ENCODE results near the gene PLCB1. TPM values are rescaled to one million over a fixed set of nuclear protein-coding genes. Genes with fewer than 3 reads are reported as not detected.
A peak's percentile ranks its signal among the peaks of the same experiment; 100 is the strongest.

Gene PLCB1
- total and polyA plus RNA-seq, 2 of the 4 experiments (the other 2 are of a cell fraction): 5.6 to 16.1 TPM

DNA sequence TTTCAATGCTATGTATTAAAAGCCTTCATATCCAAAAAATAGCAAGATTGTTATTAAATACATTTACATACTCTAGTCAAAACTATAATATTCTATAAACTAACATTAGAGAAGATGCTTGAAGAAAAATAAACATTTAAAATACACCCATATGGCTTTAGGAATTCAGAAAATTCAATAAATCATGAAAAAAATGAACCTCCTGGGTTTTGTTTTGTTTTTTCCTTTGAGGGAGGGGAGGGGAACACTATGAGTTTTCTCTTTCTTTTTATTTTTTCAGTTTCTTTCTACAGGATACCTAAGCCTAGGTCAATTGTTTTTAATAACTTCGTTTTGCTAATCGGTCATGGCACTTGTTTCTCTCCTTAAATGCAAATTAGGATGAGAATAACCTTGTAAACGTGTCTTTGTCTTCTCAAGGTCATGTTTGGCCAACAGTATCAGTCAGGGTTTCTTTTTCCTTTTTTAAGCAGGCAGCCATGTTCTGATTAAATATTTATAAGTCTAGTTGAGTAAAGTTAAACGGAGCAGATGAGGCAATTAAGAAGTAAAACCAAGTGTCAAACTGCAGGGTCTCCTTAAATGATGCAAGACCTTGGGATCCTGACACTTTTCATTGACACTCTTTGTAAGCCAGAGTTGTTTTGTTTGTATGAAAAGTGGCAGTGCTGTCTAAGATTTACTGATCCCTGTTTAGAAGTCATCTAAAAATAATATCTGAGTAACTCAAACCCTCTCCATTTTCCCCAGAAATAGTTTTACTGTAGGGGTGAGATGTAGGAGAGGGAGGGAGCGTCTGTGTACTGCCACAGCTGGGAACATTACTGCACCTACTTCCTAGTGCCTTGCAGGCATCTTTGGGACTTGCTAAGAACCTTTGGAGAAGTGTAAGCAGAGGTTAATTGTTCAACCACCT lies 392.3 kb downstream of the PLCB1 start:
- H2BK5ac ChIP-seq (ENCODE audit: low read depth, low read length, poor library complexity, severe bottlenecking): no peak overlapping the region
- no peaks in the 10 kb centered on the region; the same call in 1 of the 2 replicates for H3K4me1 ChIP-seq (ENCODE audit: control insufficient read depth, insufficient read depth, low read length)
- H3K4me2 ChIP-seq (ENCODE audit: low read depth, low read length): peak overlapping the region; percentile 12; the same call in 1 of the 2 replicates
- H2BK20ac ChIP-seq (ENCODE audit: low read depth, low read length): no peak overlapping the region
- H3K9me1 ChIP-seq (ENCODE audit: insufficient read depth, low read length): no peaks in the 10 kb centered on the region
- H4K91ac ChIP-seq (ENCODE audit: insufficient read depth, low read depth, low read length): peak overlapping the region; percentile 19; the same call in 1 of the 2 replicates
- H3K23ac ChIP-seq (ENCODE audit: low read depth, low read length): no peak overlapping the region
- ATAC-seq (ENCODE audit: low read depth): no peak; the same call in 1 of the 2 replicates
- H2BK120ac ChIP-seq (ENCODE audit: low read depth, low read length): peak overlapping the region; percentile 47; the same call in 1 of the 2 replicates
- no peaks in the 10 kb centered on the region for H3K9me3 ChIP-seq (ENCODE audit: control insufficient read depth, insufficient read depth, low read length)
- no peaks in the 10 kb centered on the region for H3K27me3 ChIP-seq (ENCODE audit: control insufficient read depth, insufficient read depth, low read length)
- H2AK5ac ChIP-seq (ENCODE audit: low read depth, low read length): 0 out of 2 replicates have a peak overlapping the region, but pooled peaks have one; percentile 48
- ChIA-PET CTCF (interaction anchor here (0.7 to 1.1 kb wide), 2 partner anchors 176 to 182 kb away, joined by 3 read pairs; no protein-coding TSS in a partner anchor), POLR2A (ENCODE audit: unreplicated experiment) (no interaction called here)
- peak overlapping the region; percentile 38; the same call in 1 of the 2 replicates for H3K14ac ChIP-seq (replicated peaks; ENCODE audit: low read depth, low read length)
- H2AFZ ChIP-seq (replicated peaks; ENCODE audit: low read length, poor library complexity): no peak overlapping the region
- WGBS, 2 experiments (ENCODE audit: extremely low coverage in 2 of 2, insufficient read length in 1 of 2): no CpG with 5 or more reads among the region's 5 CpGs
- no peak overlapping the region for H3K4me3 ChIP-seq (ENCODE audit: insufficient read depth, low read depth, low read length)
- no peak overlapping the region for H3K56ac ChIP-seq (ENCODE audit: extremely low read depth, insufficient read depth, low read length)
- TF ChIP-seq, protein P1, sequence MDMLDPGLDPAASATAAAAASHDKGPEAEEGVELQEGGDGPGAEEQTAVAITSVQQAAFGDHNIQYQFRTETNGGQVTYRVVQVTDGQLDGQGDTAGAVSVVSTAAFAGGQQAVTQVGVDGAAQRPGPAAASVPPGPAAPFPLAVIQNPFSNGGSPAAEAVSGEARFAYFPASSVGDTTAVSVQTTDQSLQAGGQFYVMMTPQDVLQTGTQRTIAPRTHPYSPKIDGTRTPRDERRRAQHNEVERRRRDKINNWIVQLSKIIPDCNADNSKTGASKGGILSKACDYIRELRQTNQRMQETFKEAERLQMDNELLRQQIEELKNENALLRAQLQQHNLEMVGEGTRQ (IDR thresholded peaks at IDR 0.05; ENCODE audit: low read depth, low read length): no peak
- TF ChIP-seq, protein P2, sequence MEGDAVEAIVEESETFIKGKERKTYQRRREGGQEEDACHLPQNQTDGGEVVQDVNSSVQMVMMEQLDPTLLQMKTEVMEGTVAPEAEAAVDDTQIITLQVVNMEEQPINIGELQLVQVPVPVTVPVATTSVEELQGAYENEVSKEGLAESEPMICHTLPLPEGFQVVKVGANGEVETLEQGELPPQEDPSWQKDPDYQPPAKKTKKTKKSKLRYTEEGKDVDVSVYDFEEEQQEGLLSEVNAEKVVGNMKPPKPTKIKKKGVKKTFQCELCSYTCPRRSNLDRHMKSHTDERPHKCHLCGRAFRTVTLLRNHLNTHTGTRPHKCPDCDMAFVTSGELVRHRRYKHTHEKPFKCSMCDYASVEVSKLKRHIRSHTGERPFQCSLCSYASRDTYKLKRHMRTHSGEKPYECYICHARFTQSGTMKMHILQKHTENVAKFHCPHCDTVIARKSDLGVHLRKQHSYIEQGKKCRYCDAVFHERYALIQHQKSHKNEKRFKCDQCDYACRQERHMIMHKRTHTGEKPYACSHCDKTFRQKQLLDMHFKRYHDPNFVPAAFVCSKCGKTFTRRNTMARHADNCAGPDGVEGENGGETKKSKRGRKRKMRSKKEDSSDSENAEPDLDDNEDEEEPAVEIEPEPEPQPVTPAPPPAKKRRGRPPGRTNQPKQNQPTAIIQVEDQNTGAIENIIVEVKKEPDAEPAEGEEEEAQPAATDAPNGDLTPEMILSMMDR (conservative IDR thresholded peaks at IDR 0.05; ENCODE audit: low read depth, low read length): no peak
- in situ Hi-C loops (cut with MboI; ENCODE audit: low sequenced_read_pairs) (no loop called here), intact Hi-C loops (cut with micrococcal nuclease) (no loop called here), dilution Hi-C loops (cut with HindIII; ENCODE audit: low sequenced_read_pairs, unreplicated experiment) (no loop called here)
- H4K8ac ChIP-seq (ENCODE audit: low read depth in 2 of 2, low read length in 2 of 2): peak overlapping the region; percentile 13 to 41; a peak in 2 of 4 replicates
- H3K79me1 ChIP-seq (ENCODE audit: low read depth in 1 of 2, low read length in 2 of 2): no peaks in the 10 kb centered on the region
- H4K5ac ChIP-seq (ENCODE audit: low read depth, low read length): no peak overlapping the region; the same call in 1 of the 2 replicates
- H4K20me1 ChIP-seq (ENCODE audit: insufficient read depth, low read length): no peaks in the 10 kb centered on the region
- no peaks in the 10 kb centered on the region for H3K36me3 ChIP-seq (ENCODE audit: control insufficient read depth, insufficient read depth, low read length)
- no peak overlapping the region for H3K4ac ChIP-seq (ENCODE audit: low read depth, low read length)
- H3K18ac ChIP-seq (ENCODE audit: low read depth, low read length): peak overlapping the region; percentile 5; the same call in 1 of the 2 replicates
- peak overlapping the region; percentile 64; the same call in 1 of the 2 replicates for H3K27ac ChIP-seq (ENCODE audit: insufficient read depth, low read length)
- no TSS peak for BruUV-seq (replicated peaks)
- no peak for DNase-seq
- H3K9ac ChIP-seq (ENCODE audit: low read depth, low read length): no peak overlapping the region
- no peak overlapping the region for H2BK15ac ChIP-seq (ENCODE audit: low read depth, low read length)
- H2AK9ac ChIP-seq (replicated peaks; ENCODE audit: low read depth, low read length, poor library complexity): no peak overlapping the region
